GM23338 (cell line): ENCODE data around the gene CD300A. TPM values are rescaled to one million over a fixed set of nuclear protein-coding genes. Genes with fewer than 3 reads are reported as not detected.

Source experiments
- CREB1 ChIP-seq: fragments of 250-450 bp; sonication (Bioruptor Pico); IDR thresholded peaks from 2 replicates; pipeline ENCODE4 v1.5.0; 2020; ENCODE audit warnings: low read depth, mild to moderate bottlenecking, moderate library complexity
- ETS1 ChIP-seq: IDR thresholded peaks from 2 replicates; pipeline ENCODE4 v1.6.1; 2016; ENCODE audit warnings: antibody characterized with exemption
- EZH2 ChIP-seq: fragments of 200-600 bp; sonication (generic); IDR thresholded peaks from one replicate; pipeline ENCODE4 v1.8.0; 2017; ENCODE audit warnings: antibody characterized with exemption, mild to moderate bottlenecking, low read depth; ENCODE audit not compliant: unreplicated experiment
- EZH2phosphoT487 ChIP-seq: fragments of 200-600 bp; sonication (generic); IDR thresholded peaks from one replicate; pipeline ENCODE4 v1.8.1; 2018; ENCODE audit warnings: antibody characterized with exemption; ENCODE audit not compliant: unreplicated experiment
- JUNB ChIP-seq: IDR thresholded peaks from one replicate; pipeline ENCODE4 v1.6.1; 2016; ENCODE audit warnings: antibody characterized with exemption; ENCODE audit not compliant: unreplicated experiment
- NANOG ChIP-seq: IDR thresholded peaks from 2 replicates; pipeline ENCODE4 v1.6.1; 2016; ENCODE audit warnings: antibody characterized with exemption, borderline replicate concordance
- POLR2AphosphoS5 ChIP-seq: IDR thresholded peaks from 2 replicates; pipeline ENCODE4 v1.6.1; 2016; ENCODE audit warnings: antibody characterized with exemption, low read depth
- STAT1 ChIP-seq: IDR thresholded peaks from one replicate; pipeline ENCODE4 v1.6.1; 2016; ENCODE audit warnings: antibody characterized with exemption; ENCODE audit not compliant: unreplicated experiment
- ZNF114 ChIP-seq: fragments of 250-450 bp; sonication (Bioruptor Pico); IDR thresholded peaks from 2 replicates; pipeline ENCODE4 v1.5.0; 2020; ENCODE audit warnings: mild to moderate bottlenecking, moderate library complexity
- ZNF331 ChIP-seq: fragments of 250-450 bp; sonication (Bioruptor Pico); IDR thresholded peaks from 2 replicates; pipeline ENCODE4 v1.5.0; 2020; ENCODE audit warnings: low read depth, mild to moderate bottlenecking, moderate library complexity
- polyA plus RNA-seq: library from polyadenylated mRNA; unstranded; fragments of >200 nt; fragmentation: Nextera tagmentation; extraction: Ambion mirVana; gene quantifications from 2 replicates; pipeline ENCODE4 v1.2.1, GENCODE V29; 2016
- total RNA-seq: library from RNA; depleted of rRNA; stranded (reverse); fragments of >200 nt; shearing (Covaris generic); gene quantifications from 2 replicates; pipeline ENCODE4 v1.2.3, GENCODE V29; 2014
- TF ChIP-seq, protein P1 (sequence below): fragments of 250-450 bp; sonication (Bioruptor Pico); IDR thresholded peaks from 2 replicates; pipeline ENCODE4 v1.5.0; 2020; ENCODE audit warnings: mild to moderate bottlenecking, moderate library complexity
- TF ChIP-seq, protein P2 (sequence below): IDR thresholded peaks from one replicate; pipeline ENCODE4 v1.6.1; 2018; ENCODE audit warnings: antibody characterized with exemption; ENCODE audit not compliant: unreplicated experiment

The CD300A gene
- total and polyA plus RNA-seq, 2 experiments from 2014 or later = 0.37 to 0.45 TPM

DNA sequence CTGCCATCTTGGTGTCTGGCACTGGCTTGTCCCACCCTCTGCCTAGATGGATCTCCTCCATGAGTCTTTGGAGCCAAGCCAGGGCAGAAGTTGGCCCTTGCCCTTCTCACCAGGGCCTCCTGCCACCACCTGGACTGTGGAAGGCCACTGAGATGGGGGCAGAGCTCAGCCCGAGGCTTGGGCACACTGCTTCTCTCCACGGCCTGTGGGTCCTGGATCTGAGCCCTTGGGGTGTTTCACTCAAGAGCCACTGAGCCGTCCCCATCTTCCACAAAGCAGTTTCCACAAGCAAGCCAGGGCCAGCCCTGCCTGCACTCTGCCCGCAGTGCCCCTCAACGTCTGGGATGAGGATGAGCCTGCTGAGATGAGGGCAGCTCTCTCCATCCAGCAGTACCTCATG lies 16.7 kb upstream of the CD300A start (continued):
- TF ChIP-seq, protein P1, sequence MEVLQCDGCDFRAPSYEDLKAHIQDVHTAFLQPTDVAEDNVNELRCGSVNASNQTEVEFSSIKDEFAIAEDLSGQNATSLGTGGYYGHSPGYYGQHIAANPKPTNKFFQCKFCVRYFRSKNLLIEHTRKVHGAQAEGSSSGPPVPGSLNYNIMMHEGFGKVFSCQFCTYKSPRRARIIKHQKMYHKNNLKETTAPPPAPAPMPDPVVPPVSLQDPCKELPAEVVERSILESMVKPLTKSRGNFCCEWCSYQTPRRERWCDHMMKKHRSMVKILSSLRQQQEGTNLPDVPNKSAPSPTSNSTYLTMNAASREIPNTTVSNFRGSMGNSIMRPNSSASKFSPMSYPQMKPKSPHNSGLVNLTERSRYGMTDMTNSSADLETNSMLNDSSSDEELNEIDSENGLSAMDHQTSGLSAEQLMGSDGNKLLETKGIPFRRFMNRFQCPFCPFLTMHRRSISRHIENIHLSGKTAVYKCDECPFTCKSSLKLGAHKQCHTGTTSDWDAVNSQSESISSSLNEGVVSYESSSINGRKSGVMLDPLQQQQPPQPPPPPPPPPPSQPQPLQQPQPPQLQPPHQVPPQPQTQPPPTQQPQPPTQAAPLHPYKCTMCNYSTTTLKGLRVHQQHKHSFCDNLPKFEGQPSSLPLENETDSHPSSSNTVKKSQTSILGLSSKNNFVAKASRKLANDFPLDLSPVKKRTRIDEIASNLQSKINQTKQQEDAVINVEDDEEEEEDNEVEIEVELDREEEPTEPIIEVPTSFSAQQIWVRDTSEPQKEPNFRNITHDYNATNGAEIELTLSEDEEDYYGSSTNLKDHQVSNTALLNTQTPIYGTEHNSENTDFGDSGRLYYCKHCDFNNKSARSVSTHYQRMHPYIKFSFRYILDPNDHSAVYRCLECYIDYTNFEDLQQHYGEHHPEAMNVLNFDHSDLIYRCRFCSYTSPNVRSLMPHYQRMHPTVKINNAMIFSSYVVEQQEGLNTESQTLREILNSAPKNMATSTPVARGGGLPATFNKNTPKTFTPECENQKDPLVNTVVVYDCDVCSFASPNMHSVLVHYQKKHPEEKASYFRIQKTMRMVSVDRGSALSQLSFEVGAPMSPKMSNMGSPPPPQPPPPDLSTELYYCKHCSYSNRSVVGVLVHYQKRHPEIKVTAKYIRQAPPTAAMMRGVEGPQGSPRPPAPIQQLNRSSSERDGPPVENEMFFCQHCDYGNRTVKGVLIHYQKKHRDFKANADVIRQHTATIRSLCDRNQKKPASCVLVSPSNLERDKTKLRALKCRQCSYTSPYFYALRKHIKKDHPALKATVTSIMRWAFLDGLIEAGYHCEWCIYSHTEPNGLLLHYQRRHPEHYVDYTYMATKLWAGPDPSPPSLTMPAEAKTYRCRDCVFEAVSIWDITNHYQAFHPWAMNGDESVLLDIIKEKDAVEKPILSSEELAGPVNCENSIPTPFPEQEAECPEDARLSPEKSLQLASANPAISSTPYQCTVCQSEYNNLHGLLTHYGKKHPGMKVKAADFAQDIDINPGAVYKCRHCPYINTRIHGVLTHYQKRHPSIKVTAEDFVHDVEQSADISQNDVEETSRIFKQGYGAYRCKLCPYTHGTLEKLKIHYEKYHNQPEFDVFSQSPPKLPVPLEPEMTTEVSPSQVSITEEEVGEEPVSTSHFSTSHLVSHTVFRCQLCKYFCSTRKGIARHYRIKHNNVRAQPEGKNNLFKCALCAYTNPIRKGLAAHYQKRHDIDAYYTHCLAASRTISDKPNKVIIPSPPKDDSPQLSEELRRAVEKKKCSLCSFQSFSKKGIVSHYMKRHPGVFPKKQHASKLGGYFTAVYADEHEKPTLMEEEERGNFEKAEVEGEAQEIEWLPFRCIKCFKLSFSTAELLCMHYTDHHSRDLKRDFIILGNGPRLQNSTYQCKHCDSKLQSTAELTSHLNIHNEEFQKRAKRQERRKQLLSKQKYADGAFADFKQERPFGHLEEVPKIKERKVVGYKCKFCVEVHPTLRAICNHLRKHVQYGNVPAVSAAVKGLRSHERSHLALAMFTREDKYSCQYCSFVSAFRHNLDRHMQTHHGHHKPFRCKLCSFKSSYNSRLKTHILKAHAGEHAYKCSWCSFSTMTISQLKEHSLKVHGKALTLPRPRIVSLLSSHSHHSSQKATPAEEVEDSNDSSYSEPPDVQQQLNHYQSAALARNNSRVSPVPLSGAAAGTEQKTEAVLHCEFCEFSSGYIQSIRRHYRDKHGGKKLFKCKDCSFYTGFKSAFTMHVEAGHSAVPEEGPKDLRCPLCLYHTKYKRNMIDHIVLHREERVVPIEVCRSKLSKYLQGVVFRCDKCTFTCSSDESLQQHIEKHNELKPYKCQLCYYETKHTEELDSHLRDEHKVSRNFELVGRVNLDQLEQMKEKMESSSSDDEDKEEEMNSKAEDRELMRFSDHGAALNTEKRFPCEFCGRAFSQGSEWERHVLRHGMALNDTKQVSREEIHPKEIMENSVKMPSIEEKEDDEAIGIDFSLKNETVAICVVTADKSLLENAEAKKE = no peak
- TF ChIP-seq EZH2 = no peak
- no peak for TF ChIP-seq STAT1
- TF ChIP-seq EZH2phosphoT487 = no peak
- TF ChIP-seq NANOG = no peak
- no peak for TF ChIP-seq CREB1 (CRISPR knock-in tag)
- TF ChIP-seq ZNF114 (CRISPR knock-in tag) = no peak
- TF ChIP-seq POLR2AphosphoS5 = no peak
- TF ChIP-seq, protein P2, sequence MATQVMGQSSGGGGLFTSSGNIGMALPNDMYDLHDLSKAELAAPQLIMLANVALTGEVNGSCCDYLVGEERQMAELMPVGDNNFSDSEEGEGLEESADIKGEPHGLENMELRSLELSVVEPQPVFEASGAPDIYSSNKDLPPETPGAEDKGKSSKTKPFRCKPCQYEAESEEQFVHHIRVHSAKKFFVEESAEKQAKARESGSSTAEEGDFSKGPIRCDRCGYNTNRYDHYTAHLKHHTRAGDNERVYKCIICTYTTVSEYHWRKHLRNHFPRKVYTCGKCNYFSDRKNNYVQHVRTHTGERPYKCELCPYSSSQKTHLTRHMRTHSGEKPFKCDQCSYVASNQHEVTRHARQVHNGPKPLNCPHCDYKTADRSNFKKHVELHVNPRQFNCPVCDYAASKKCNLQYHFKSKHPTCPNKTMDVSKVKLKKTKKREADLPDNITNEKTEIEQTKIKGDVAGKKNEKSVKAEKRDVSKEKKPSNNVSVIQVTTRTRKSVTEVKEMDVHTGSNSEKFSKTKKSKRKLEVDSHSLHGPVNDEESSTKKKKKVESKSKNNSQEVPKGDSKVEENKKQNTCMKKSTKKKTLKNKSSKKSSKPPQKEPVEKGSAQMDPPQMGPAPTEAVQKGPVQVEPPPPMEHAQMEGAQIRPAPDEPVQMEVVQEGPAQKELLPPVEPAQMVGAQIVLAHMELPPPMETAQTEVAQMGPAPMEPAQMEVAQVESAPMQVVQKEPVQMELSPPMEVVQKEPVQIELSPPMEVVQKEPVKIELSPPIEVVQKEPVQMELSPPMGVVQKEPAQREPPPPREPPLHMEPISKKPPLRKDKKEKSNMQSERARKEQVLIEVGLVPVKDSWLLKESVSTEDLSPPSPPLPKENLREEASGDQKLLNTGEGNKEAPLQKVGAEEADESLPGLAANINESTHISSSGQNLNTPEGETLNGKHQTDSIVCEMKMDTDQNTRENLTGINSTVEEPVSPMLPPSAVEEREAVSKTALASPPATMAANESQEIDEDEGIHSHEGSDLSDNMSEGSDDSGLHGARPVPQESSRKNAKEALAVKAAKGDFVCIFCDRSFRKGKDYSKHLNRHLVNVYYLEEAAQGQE = no peak
- no peak for TF ChIP-seq JUNB
- TF ChIP-seq ETS1 = no peak
- no peak for TF ChIP-seq ZNF331
